Measurements from ENCODE around the gene SP3. TPM values are rescaled to one million over a fixed set of nuclear protein-coding genes. Genes with fewer than 3 reads are reported as not detected.

SP3 gene
- total and polyA plus RNA-seq, 2 of the 8 experiments (the other 6 are each of a cell fraction or from before 2014, with no cell fraction given): 31.0 to 92.1 TPM

DNA sequence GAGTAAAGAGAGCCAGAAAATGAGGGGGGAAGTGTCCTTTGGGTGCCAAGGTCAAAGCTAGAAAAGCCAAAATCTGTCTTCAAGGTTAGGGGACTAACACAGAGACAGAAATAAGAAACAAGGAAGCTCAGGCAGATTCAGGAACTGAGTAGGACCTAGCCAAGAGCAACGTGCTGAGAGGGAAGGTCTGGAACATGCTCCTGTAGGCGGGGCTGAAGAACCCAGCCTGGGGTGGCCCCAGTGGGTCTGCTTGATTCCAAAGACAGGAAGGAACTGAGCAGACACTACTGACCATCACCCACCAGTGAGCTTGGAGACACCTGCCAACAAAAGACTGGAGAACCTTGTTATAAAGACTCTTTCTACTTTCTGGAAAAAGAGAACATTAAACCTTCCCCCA lies 105.1 kb downstream of the SP3 start:
- FAIRE-seq: no peak
- no peak overlapping the region for H2AFZ ChIP-seq (ENCODE audit: low read length)

More for the DNA sequence above, 105.1 kb downstream of the SP3 start:
- Histone ChIP-seq H3K79me1 (ENCODE audit: low read depth, low read length) (no peaks in the 10 kb centered on the region), H2BK12ac (ENCODE audit: low read depth, low read length) (no peak overlapping the region), H2BK15ac (ENCODE audit: low read length) (no peak overlapping the region), H3K27ac (ENCODE audit: low read depth, low read length) (no peak overlapping the region), H2BK20ac (ENCODE audit: low read length) (no peak overlapping the region), H3K9me3 (ENCODE audit: insufficient read depth in 2 of 2, low read depth in 1 of 2, low read length in 1 of 2) (no peaks in the 10 kb centered on the region), H4K5ac (ENCODE audit: insufficient read length, low read depth, low read length) (no peak overlapping the region), H3K4me3 (ENCODE audit: extremely low read depth in 1 of 4, insufficient read depth in 2 of 4, low read depth in 3 of 4, low read length in 4 of 4) (no peak overlapping the region), H3K9ac (replicated peaks in 1 of 4; ENCODE audit: extremely low read depth in 1 of 4, low read depth in 3 of 4, low read length in 3 of 4) (no peak overlapping the region), H3K36me3 (ENCODE audit: control insufficient read depth in 2 of 4, insufficient read depth in 4 of 4, low read length in 3 of 4) (no peaks in the 10 kb centered on the region), H3K79me2 (ENCODE audit: control insufficient read depth in 1 of 2, insufficient read depth in 2 of 2, low read length in 2 of 2) (no peaks in the 10 kb centered on the region), H3K14ac (ENCODE audit: insufficient read length) (no peak overlapping the region), H3K27me3 (replicated peaks in 1 of 4; ENCODE audit: control insufficient read depth in 3 of 4, extremely low read depth in 1 of 4, insufficient read depth in 3 of 4, low read length in 3 of 4) (peaks cover 0 to 2% (median 0%) of the 10 kb centered on the region in 4 experiments; a peak in 1 of 7 replicates), H3K4me1 (replicated peaks in 1 of 4; ENCODE audit: control insufficient read depth in 3 of 4, insufficient read depth in 4 of 4, low read length in 3 of 4) (no peaks in the 10 kb centered on the region; a peak in 1 of 7 replicates), H4K91ac (replicated peaks; ENCODE audit: insufficient read length, low read length) (no peak overlapping the region), H3K56ac (replicated peaks; ENCODE audit: insufficient read length, low read depth, low read length) (no peak overlapping the region), H3K4me2 (ENCODE audit: insufficient read depth in 1 of 2, low read depth in 2 of 2, low read length in 2 of 2) (no peak overlapping the region), H4K20me1 (replicated peaks in 1 of 2; ENCODE audit: control insufficient read depth in 1 of 2, insufficient read depth in 2 of 2, low read length in 2 of 2) (no peaks in the 10 kb centered on the region), H2BK5ac (ENCODE audit: low read depth, low read length) (no peak overlapping the region), H2AK5ac (ENCODE audit: low read depth, low read length) (no peak overlapping the region), H2BK120ac (replicated peaks; ENCODE audit: low read depth, low read length) (no peak overlapping the region), H3K23ac (ENCODE audit: insufficient read length) (no peak overlapping the region), H3K23me2 (ENCODE audit: low read depth, low read length) (peaks cover 2% of the 10 kb centered on the region; the same call in 1 of the 2 replicates), H3K18ac (ENCODE audit: extremely low read depth, low read length) (no peak overlapping the region), H4K8ac (ENCODE audit: extremely low read depth, insufficient read depth, low read length) (no peak overlapping the region), H3K4ac (replicated peaks; ENCODE audit: insufficient read length, low read depth, low read length) (no peak overlapping the region)
- 75% methylated on average over 2 of the region's 2 CpGs; no CpG with 5 or more reads in 1 of the 2 experiments for WGBS, 2 experiments (ENCODE audit: extremely low coverage in 1 of 2, insufficient coverage in 1 of 2, insufficient read length in 1 of 2, insufficient replicate concordance in 2 of 2, low coverage in 1 of 2, low lambda C conversion rate in 2 of 2, missing lambda C conversion rate in 1 of 2)
- ChIA-PET CTCF (ENCODE audit: partially characterized antibody) (interaction anchor here (0.6 to 1.0 kb wide), 2 partner anchors 107 to 490 kb away, joined by 3 read pairs; no protein-coding TSS in a partner anchor), POLR2A (ENCODE audit: partially characterized antibody) (no interaction called here)
- no peak for DNase-seq (ENCODE audit: low read depth in 1 of 2, low spot score in 2 of 2)
- TF ChIP-seq SP2 (IDR thresholded peaks at IDR 0.05; ENCODE audit: low read length) (no peak), TAF7 (optimal IDR thresholded peaks at IDR 0.05; ENCODE audit: borderline replicate concordance, low read depth, low read length) (no peak), CHD1 (IDR thresholded peaks at IDR 0.05; ENCODE audit: low read depth, low read length) (no peak), SAP30 (IDR thresholded peaks at IDR 0.05; ENCODE audit: insufficient read depth, insufficient replicate concordance, low read length) (no peak)

Measured in H1 (cell line).